Measurements from ENCODE around the gene CHGA.

DNA sequence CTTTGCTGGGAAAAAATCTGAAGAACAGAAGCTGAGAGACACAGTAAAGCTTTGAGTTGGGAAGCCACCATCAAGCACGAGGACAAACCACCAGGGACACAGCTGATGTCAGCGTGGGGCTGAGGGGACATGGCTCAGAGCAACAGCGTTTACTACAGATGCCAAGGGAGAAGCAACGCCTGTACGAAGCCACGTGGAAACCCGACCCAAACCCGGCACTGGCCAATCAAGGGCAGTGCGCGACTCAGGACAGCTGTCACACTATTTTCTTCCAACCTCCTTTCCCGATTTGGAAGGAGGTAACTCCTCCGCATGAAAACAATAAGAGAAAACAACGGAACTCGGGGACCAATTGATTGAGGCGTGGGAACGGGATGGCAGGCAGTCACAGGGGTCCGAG, 20.2 kb upstream of the CHGA start:
- TF ChIP-seq, protein P1, sequence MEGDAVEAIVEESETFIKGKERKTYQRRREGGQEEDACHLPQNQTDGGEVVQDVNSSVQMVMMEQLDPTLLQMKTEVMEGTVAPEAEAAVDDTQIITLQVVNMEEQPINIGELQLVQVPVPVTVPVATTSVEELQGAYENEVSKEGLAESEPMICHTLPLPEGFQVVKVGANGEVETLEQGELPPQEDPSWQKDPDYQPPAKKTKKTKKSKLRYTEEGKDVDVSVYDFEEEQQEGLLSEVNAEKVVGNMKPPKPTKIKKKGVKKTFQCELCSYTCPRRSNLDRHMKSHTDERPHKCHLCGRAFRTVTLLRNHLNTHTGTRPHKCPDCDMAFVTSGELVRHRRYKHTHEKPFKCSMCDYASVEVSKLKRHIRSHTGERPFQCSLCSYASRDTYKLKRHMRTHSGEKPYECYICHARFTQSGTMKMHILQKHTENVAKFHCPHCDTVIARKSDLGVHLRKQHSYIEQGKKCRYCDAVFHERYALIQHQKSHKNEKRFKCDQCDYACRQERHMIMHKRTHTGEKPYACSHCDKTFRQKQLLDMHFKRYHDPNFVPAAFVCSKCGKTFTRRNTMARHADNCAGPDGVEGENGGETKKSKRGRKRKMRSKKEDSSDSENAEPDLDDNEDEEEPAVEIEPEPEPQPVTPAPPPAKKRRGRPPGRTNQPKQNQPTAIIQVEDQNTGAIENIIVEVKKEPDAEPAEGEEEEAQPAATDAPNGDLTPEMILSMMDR (conservative IDR thresholded peaks at IDR 0.05), result no peak
- TF ChIP-seq ZFX (IDR thresholded peaks at IDR 0.05), result no peak
